IMR-90 (cell line): ENCODE data around the gene RFC3. TPM values are rescaled to one million over a fixed set of nuclear protein-coding genes. Genes with fewer than 3 reads are reported as not detected.

Source experiments
- ATAC-seq: fragments of 200-7000 bp; cut with Tn5 transposase; 2 replicates; pipeline ENCODE4 v1.9.1; 2020; ENCODE audit warnings: low read depth, mild to moderate bottlenecking, moderate library complexity
- BruUV-seq: library from RNA; stranded (reverse); fragments of 400-500 nt; replicated peaks from 2 replicates; lab custom pipeline; 2021; lab: Mats Ljungman, UMichigan
- CTCF ChIA-PET: fragments of 300-600 bp; formaldehyde crosslinking; extraction: SDS; loops from one replicate; lab custom pipeline; 2021; ENCODE audit warnings: antibody characterized with exemption; lab: Yijun Ruan, JAX
- POLR2A ChIA-PET: fragments of 300-600 bp; sonication (Branson Sonifier 250); formaldehyde crosslinking; loops from one replicate; lab custom pipeline; 2022; ENCODE audit warnings: antibody characterized with exemption; ENCODE audit not compliant: unreplicated experiment; lab: Charles Lee
- DNase-seq: peaks from one replicate; pipeline ENCODE4 v3.0.0; 2013
- H2AFZ ChIP-seq: replicated peaks from 2 replicates; pipeline ENCODE3; 2013; ENCODE audit warnings: low read length, mild to moderate bottlenecking; ENCODE audit not compliant: poor library complexity
- H2AK5ac ChIP-seq: 2 replicates; pipeline ENCODE4 v1.6.1; 2013; ENCODE audit warnings: low read depth, low read length, inconsistent platforms
- H2AK9ac ChIP-seq: replicated peaks from 2 replicates; pipeline ENCODE3; 2013; ENCODE audit warnings: mild to moderate bottlenecking, low read depth, low read length, moderate library complexity; ENCODE audit not compliant: poor library complexity
- H2BK120ac ChIP-seq: 2 replicates; pipeline ENCODE4 v1.6.1; 2013; ENCODE audit warnings: low read depth, low read length, inconsistent platforms
- H2BK15ac ChIP-seq: 3 replicates; pipeline ENCODE4 v1.6.1; 2013; ENCODE audit warnings: low read depth, low read length, inconsistent platforms
- H2BK20ac ChIP-seq: 2 replicates; pipeline ENCODE4 v1.6.1; 2013; ENCODE audit warnings: low read depth, mild to moderate bottlenecking, inconsistent platforms, low read length, moderate library complexity
- H2BK5ac ChIP-seq: 2 replicates; pipeline ENCODE4 v1.6.1; 2013; ENCODE audit warnings: mild to moderate bottlenecking, low read depth, low read length, inconsistent platforms; ENCODE audit not compliant: poor library complexity, severe bottlenecking
- H3K14ac ChIP-seq: replicated peaks from 2 replicates; pipeline ENCODE4 v1.6.1; 2013; ENCODE audit warnings: low read depth, low read length, inconsistent platforms
- H3K18ac ChIP-seq: 2 replicates; pipeline ENCODE4 v1.6.1; 2013; ENCODE audit warnings: low read depth, low read length, control low read depth
- H3K23ac ChIP-seq: 2 replicates; pipeline ENCODE4 v1.6.1; 2013; ENCODE audit warnings: low read depth, low read length, inconsistent platforms
- H3K27ac ChIP-seq: 2 replicates; pipeline ENCODE4 v1.5.1; 2013; ENCODE audit warnings: mild to moderate bottlenecking, control low read depth, low read length; ENCODE audit not compliant: insufficient read depth
- H3K27me3 ChIP-seq: 2 replicates; pipeline ENCODE4 v1.6.1; 2013; ENCODE audit warnings: low read length; ENCODE audit not compliant: control insufficient read depth, insufficient read depth
- H3K36me3 ChIP-seq: 2 replicates; pipeline ENCODE4 v1.6.1; 2013; ENCODE audit warnings: low read length, mixed read lengths; ENCODE audit not compliant: control insufficient read depth, insufficient read depth
- H3K4ac ChIP-seq: 2 replicates; pipeline ENCODE4 v1.6.1; 2013; ENCODE audit warnings: low read depth, low read length, inconsistent platforms
- H3K4me1 ChIP-seq: 2 replicates; pipeline ENCODE4 v1.6.1; 2013; ENCODE audit warnings: low read length, mixed read lengths; ENCODE audit not compliant: control insufficient read depth, insufficient read depth
- H3K4me2 ChIP-seq: 2 replicates; pipeline ENCODE4 v1.6.1; 2013; ENCODE audit warnings: low read depth, mild to moderate bottlenecking, control low read depth, low read length, moderate library complexity
- H3K4me3 ChIP-seq: 2 replicates; pipeline ENCODE4 v1.5.1; 2013; ENCODE audit warnings: low read depth, mild to moderate bottlenecking, control low read depth, low read length, moderate library complexity; ENCODE audit not compliant: insufficient read depth
- H3K56ac ChIP-seq: 2 replicates; pipeline ENCODE4 v1.6.1; 2013; ENCODE audit warnings: low read length, inconsistent platforms; ENCODE audit not compliant: insufficient read depth; ENCODE audit errors: extremely low read depth
- H3K79me1 ChIP-seq, 2 experiments: 2 replicates each; pipeline ENCODE4 v1.6.1; 2013; ENCODE audit warnings: low read length in 2 of 2, inconsistent platforms in 1 of 2, low read depth in 1 of 2
- H3K9ac ChIP-seq: 2 replicates; pipeline ENCODE4 v1.6.1; 2013; ENCODE audit warnings: low read depth, low read length, control low read depth
- H3K9me1 ChIP-seq: 2 replicates; pipeline ENCODE4 v1.6.1; 2013; ENCODE audit warnings: low read length, inconsistent platforms; ENCODE audit not compliant: insufficient read depth
- H3K9me3 ChIP-seq: 2 replicates; pipeline ENCODE4 v1.6.1; 2013; ENCODE audit warnings: low read length; ENCODE audit not compliant: control insufficient read depth, insufficient read depth
- H4K20me1 ChIP-seq: 2 replicates; pipeline ENCODE4 v1.6.1; 2013; ENCODE audit warnings: low read length, inconsistent platforms; ENCODE audit not compliant: insufficient read depth
- H4K5ac ChIP-seq: 2 replicates; pipeline ENCODE4 v1.6.1; 2013; ENCODE audit warnings: mild to moderate bottlenecking, low read depth, low read length, control low read depth
- H4K8ac ChIP-seq, 2 experiments: 2 replicates each; pipeline ENCODE4 v1.6.1; 2013; ENCODE audit warnings: low read depth in 2 of 2, low read length in 2 of 2, control low read depth in 1 of 2, inconsistent platforms in 1 of 2
- H4K91ac ChIP-seq: 2 replicates; pipeline ENCODE4 v1.6.1; 2013; ENCODE audit warnings: low read depth, low read length, inconsistent platforms; ENCODE audit not compliant: insufficient read depth
- CTCF ChIP-seq: conservative IDR thresholded peaks from 2 replicates; pipeline ENCODE4 v1.5.1; 2012; ENCODE audit warnings: mild to moderate bottlenecking, low read depth, low read length, improper control_type of control experiment
- MAZ ChIP-seq: IDR thresholded peaks from 2 replicates; pipeline ENCODE4 v1.6.1; 2012; ENCODE audit warnings: low read depth, mild to moderate bottlenecking, low read length, improper control_type of control experiment, moderate library complexity, borderline replicate concordance
- NFE2L2 ChIP-seq: fragments of 150-350 bp; IDR thresholded peaks from 2 replicates; pipeline ENCODE4 v1.6.1; 2016; ENCODE audit warnings: low read depth, mild to moderate bottlenecking, low read length
- RAD21 ChIP-seq: IDR thresholded peaks from 2 replicates; pipeline ENCODE4 v1.6.1; 2012; ENCODE audit warnings: low read length, improper control_type of control experiment
- RCOR1 ChIP-seq: IDR thresholded peaks from 2 replicates; pipeline ENCODE4 v1.6.1; 2012; ENCODE audit warnings: mild to moderate bottlenecking, low read length, improper control_type of control experiment; ENCODE audit not compliant: insufficient replicate concordance
- SMC3 ChIP-seq: fragments of 150-350 bp; IDR thresholded peaks from 2 replicates; pipeline ENCODE4 v1.6.1; 2016; ENCODE audit warnings: low read depth, mild to moderate bottlenecking, antibody characterized with exemption, low read length, moderate library complexity
- WGBS, 2 experiments: methylation state at CpG; one replicate each; pipeline versions ENCODE4 v1.1.5 to v1.1.7; 2013; ENCODE audit warnings: missing lambda C conversion rate in 2 of 2; ENCODE audit not compliant: insufficient read length in 1 of 2; ENCODE audit errors: extremely low coverage in 2 of 2; 5-methylcytosine and 5-hydroxymethylcytosine counted together
- dilution Hi-C: fragments of 300-500 bp; cut with HindIII; formaldehyde crosslinking; loops from one replicate; pipeline ENCODE4 v1.14.3; 2018; ENCODE audit warnings: low sequenced_read_pairs; ENCODE audit not compliant: unreplicated experiment
- in situ Hi-C: fragments of 300-500 bp; cut with MboI; formaldehyde crosslinking; loops from 3 replicates; pipeline ENCODE4 v1.14.3; 2019; ENCODE audit warnings: low sequenced_read_pairs, inconsistent platforms, mixed read lengths
- intact Hi-C: fragments of 100-400 bp; cut with micrococcal nuclease; formaldehyde crosslinking; loops from 2 replicates; pipeline ENCODE4 v1.10.0; 2022
- polyA plus RNA-seq, 3 experiments: library from polyadenylated mRNA; depleted of rRNA; stranded (reverse); fragments of >200 nt; gene quantifications; 2 replicates each; pipeline ENCODE4 v1.2.3, GENCODE V29; 2012; ENCODE audit warnings: low replicate concordance in 1 of 3
- total RNA-seq: library from RNA; depleted of rRNA; stranded (reverse); fragments of >200 nt; gene quantifications from 2 replicates; pipeline ENCODE4 v1.2.3, GENCODE V29; 2012

Gene RFC3
- total and polyA plus RNA-seq, 2 of the 4 experiments (the other 2 are of a cell fraction), result 9.8 to 12.9 TPM

GRCh38 chr13:33815011-33815550 is 2.9 kb upstream of the RFC3 start:
- Histone ChIP-seq H2BK120ac (no peak overlapping the region), H2BK20ac (no peak overlapping the region), H3K36me3 (no peaks in the 10 kb centered on the region), H3K18ac (no peak overlapping the region), H2AK9ac (no peak overlapping the region), H2BK5ac (no peak overlapping the region), H3K4me3 (no peak overlapping the region), H3K56ac (no peak overlapping the region), H3K9me3 (no peaks in the 10 kb centered on the region), H3K27me3 (no peaks in the 10 kb centered on the region; the same call in 1 of the 2 replicates), H3K9ac (no peak overlapping the region), H3K23ac (no peak overlapping the region), H4K91ac (no peak overlapping the region), H4K5ac (no peak overlapping the region), H3K4ac (no peak overlapping the region), H3K27ac (no peak overlapping the region), H2BK15ac (no peak overlapping the region), H2AFZ (no peak overlapping the region), H4K20me1 (no peaks in the 10 kb centered on the region), H3K9me1 (no peaks in the 10 kb centered on the region), H3K4me2 (no peak overlapping the region), H3K14ac (no peak overlapping the region), H3K79me1 (peaks cover 3 to 5% of the 10 kb centered on the region in 2 experiments; a peak in 3 of 4 replicates), H3K4me1 (no peaks in the 10 kb centered on the region), H2AK5ac (no peak overlapping the region), H4K8ac (no peak overlapping the region)
- dilution Hi-C loops (no loop called here), in situ Hi-C loops (no loop called here), intact Hi-C loops (no loop called here)
- ChIA-PET CTCF (interaction anchor here (0.7 kb wide), 1 partner anchor 15 kb away, joined by 4 read pairs; no protein-coding TSS in a partner anchor), POLR2A (no interaction called here)
- no peak for ATAC-seq
- TF ChIP-seq NFE2L2, result no peak
- no peak for TF ChIP-seq MAZ
- TF ChIP-seq RCOR1, result no peak
- no peak for TF ChIP-seq RAD21
- no peak for TF ChIP-seq CTCF
- TF ChIP-seq SMC3, result no peak
- DNase-seq, result no peak
- no CpG with 5 or more reads among the region's 1 CpG for WGBS, 2 experiments
- no TSS peak for BruUV-seq
